ENCODE results near the gene TPX2.
"Not testable (repeated sequence)": the region's sequence is repeated elsewhere in the genome, so short reads cannot be mapped to it uniquely, and the experiment has no call there.

TPX2 gene

GRCh38 chr20:31811198-31811597 lies 72.1 kb downstream of the TPX2 start:
- no peak for DNase-seq (ENCODE audit: low spot score)
- TF ChIP-seq, protein P1, sequence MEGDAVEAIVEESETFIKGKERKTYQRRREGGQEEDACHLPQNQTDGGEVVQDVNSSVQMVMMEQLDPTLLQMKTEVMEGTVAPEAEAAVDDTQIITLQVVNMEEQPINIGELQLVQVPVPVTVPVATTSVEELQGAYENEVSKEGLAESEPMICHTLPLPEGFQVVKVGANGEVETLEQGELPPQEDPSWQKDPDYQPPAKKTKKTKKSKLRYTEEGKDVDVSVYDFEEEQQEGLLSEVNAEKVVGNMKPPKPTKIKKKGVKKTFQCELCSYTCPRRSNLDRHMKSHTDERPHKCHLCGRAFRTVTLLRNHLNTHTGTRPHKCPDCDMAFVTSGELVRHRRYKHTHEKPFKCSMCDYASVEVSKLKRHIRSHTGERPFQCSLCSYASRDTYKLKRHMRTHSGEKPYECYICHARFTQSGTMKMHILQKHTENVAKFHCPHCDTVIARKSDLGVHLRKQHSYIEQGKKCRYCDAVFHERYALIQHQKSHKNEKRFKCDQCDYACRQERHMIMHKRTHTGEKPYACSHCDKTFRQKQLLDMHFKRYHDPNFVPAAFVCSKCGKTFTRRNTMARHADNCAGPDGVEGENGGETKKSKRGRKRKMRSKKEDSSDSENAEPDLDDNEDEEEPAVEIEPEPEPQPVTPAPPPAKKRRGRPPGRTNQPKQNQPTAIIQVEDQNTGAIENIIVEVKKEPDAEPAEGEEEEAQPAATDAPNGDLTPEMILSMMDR (IDR thresholded peaks at IDR 0.05; ENCODE audit: borderline replicate concordance, control extremely low read depth, extremely low read depth, insufficient read depth, missing control alignments), result no peak
- in situ Hi-C loops (cut with MboI; ENCODE audit: low sequenced_read_pairs, unreplicated experiment), result no loop called here

DNA sequence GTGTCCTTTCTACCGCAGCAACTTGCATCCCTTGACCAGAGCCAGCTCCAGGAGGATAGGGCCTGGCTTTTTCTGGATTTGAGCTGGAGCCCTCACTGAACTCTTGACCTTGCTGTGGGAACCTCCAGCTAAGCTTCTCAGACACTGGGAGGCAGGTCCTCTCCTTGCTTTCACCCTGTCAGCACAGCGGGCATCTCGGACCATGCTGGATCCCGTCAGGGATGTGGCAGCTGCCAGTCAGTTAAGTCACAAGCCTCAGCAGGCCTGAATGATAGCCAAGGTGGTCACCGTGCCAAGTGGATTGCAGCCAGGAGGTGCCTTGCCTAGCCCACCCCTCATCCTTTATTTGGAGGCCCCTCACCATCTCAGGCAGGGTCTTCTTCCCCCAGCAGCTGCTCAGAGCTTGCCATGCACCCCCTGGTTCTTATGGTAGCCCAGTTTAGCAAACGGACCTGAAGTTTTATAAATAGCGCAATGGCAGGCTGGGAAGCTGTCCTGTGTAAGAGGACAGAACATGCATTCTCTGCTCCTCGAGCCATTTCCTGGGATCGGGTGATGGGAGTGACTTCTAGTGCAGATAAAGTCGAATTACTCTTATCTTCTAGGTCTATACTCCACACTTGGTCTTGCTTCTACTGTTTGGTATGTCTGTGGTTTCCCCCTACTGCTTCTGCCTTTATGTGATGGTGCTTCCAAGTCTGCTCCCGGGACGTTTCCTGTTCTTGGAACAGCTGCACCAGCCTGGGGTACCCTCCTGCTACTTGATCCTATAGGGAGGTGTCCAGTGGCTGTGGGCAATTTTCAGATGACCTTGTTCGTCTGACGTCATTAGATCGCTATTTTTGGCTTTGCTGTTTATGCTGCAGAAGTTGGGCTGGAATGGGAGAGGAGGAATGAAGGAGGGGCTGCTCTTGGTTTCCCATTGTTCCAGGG lies 73.0 kb downstream of the TPX2 start:
- TF ChIP-seq, protein P1 (IDR thresholded peaks at IDR 0.05; ENCODE audit: borderline replicate concordance, control extremely low read depth, extremely low read depth, insufficient read depth, missing control alignments), result no peak
- in situ Hi-C loops (cut with MboI; ENCODE audit: low sequenced_read_pairs, unreplicated experiment), result no loop called here
- DNase-seq (ENCODE audit: low spot score), result no peak

- TF ChIP-seq, protein P1 (IDR thresholded peaks at IDR 0.05; ENCODE audit: borderline replicate concordance, control extremely low read depth, extremely low read depth, insufficient read depth, missing control alignments), result no peak
- DNase-seq (ENCODE audit: low spot score), result no peak
- in situ Hi-C loops (cut with MboI; ENCODE audit: low sequenced_read_pairs, unreplicated experiment), result no loop called here
Observed at GRCh38 chr20:31813611-31814010, 74.5 kb downstream of the TPX2 start.

DNA sequence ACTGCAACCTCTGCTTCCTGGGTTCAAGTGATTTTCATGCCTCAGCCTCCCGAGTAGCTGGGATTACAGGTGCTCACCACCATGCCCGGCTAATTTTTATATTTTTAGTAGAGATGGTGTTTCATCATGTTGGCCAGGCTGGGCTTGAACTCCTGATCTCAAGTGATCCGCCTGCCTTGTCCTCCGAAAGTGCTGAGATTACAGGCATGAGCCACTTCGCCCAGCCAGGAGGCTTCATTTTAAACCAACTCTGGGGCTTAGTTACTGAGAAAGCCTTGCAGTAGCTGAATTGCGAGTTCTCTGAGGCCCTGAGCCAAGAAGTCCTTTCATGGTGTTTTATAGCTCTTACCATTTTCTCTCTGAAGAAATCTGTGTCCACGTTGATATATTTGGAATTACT lies 75.1 kb downstream of the TPX2 start:
- in situ Hi-C loops (cut with MboI; ENCODE audit: low sequenced_read_pairs, unreplicated experiment); DNase-seq (ENCODE audit: low spot score): not testable (repeated sequence)

DNA sequence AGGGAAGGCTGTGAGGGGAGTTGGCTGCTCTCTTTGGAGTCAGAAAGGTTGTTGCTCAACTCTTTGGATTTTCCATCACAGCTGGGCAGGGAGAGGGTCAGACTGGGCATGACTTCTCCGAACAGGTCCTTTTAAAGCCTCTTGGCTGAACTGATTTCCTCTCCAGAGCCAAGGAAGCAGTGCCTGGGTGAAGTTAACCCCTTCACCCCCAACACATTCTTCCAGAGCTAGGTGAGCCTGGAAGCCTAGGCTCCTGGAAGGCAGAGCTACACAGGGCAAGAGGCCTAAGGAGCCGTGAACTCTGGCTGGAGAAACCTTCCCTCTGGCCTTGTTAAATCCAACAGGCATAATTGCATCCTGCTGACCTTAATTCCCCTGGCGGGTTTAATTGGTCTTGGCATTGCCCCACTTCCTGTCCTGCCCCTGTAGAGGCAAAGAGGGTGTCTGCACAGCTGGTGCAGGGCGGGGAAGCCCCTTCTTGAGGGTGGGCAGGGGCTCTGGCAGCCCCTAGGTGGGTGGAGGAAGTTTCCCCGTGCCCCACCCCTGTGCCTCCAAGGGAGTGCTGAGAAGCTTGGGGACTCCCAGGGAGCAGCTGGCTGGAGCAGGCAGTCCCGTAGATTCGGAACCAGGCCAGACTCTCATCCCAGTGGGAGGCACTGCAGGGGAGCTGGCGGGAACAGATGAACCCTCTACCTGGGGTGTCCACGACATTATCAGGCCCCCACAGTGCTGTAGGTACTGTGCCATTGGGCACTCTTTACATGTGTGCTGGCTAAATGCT lies 76.5 kb downstream of the TPX2 start:
- TF ChIP-seq, protein P1 (IDR thresholded peaks at IDR 0.05; ENCODE audit: borderline replicate concordance, control extremely low read depth, extremely low read depth, insufficient read depth, missing control alignments), result no peak
- in situ Hi-C loops (cut with MboI; ENCODE audit: low sequenced_read_pairs, unreplicated experiment), result no loop called here
- DNase-seq (ENCODE audit: low spot score), result no peak

GRCh38 chr20:31816221-31816620 lies 77.1 kb downstream of the TPX2 start:
- DNase-seq (ENCODE audit: low spot score), result no peak
- TF ChIP-seq, protein P1 (IDR thresholded peaks at IDR 0.05; ENCODE audit: borderline replicate concordance, control extremely low read depth, extremely low read depth, insufficient read depth, missing control alignments), result no peak
- in situ Hi-C loops (cut with MboI; ENCODE audit: low sequenced_read_pairs, unreplicated experiment), result no loop called here

DNA sequence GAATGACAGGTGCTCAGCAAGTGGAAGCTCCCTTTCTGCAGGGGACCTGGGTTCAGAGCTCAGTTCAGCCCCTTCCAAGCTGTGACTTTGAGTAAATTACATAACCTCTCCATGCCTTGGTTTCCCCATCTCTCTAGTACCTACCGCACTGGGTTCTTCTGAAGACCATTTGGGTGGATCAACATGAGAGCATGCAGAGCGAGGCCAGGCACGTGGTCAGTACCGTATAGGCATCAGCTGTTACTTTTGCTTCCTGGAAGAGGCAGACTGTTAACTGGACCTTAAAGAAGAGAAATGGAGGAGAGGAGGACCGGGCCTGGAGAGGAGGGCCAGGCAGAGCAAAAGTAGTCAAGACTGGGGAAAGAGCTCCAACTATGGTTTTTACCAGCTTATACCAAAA lies 78.4 kb downstream of the TPX2 start:
- TF ChIP-seq, protein P1 (IDR thresholded peaks at IDR 0.05; ENCODE audit: borderline replicate concordance, control extremely low read depth, extremely low read depth, insufficient read depth, missing control alignments), result no peak
- in situ Hi-C loops (cut with MboI; ENCODE audit: low sequenced_read_pairs, unreplicated experiment), result no loop called here

More for the DNA sequence above, 78.4 kb downstream of the TPX2 start:
- no peak for DNase-seq (ENCODE audit: low spot score)

Measured in GM13976 (cell line).